Neuronal stem cell (in vitro differentiated cells): ENCODE results near the gene CYB5A.

Source experiments
- DNase-seq: peaks from one replicate; pipeline ENCODE4 v3.0.0-alpha.2; 2013; ENCODE audit warnings: low spot score
- H2AFZ ChIP-seq: one replicate; pipeline ENCODE4 v1.6.1; 2013; ENCODE audit warnings: mild to moderate bottlenecking, low read length, inconsistent platforms
- H2AK5ac ChIP-seq: 2 replicates; pipeline ENCODE4 v1.6.1; 2013; ENCODE audit warnings: low read depth, mild to moderate bottlenecking, inconsistent platforms, low read length, moderate library complexity, mixed read lengths
- H2BK120ac ChIP-seq: 2 replicates; pipeline ENCODE4 v1.6.1; 2013; ENCODE audit warnings: low read depth, mild to moderate bottlenecking, inconsistent platforms, low read length, moderate library complexity, mixed read lengths
- H2BK12ac ChIP-seq: one replicate; pipeline ENCODE4 v1.6.1; 2013; ENCODE audit warnings: low read length, inconsistent platforms
- H2BK15ac ChIP-seq: 2 replicates; pipeline ENCODE4 v1.6.1; 2013; ENCODE audit warnings: mild to moderate bottlenecking, low read length, inconsistent platforms, mixed read lengths
- H2BK5ac ChIP-seq: one replicate; pipeline ENCODE4 v1.6.1; 2013; ENCODE audit warnings: inconsistent platforms, mild to moderate bottlenecking, low read length, moderate library complexity
- H3K14ac ChIP-seq: one replicate; pipeline ENCODE4 v1.6.1; 2013; ENCODE audit warnings: low read length, inconsistent platforms
- H3K18ac ChIP-seq: 2 replicates; pipeline ENCODE4 v1.6.1; 2013; ENCODE audit warnings: low read length, inconsistent platforms
- H3K23ac ChIP-seq: 2 replicates; pipeline ENCODE4 v1.6.1; 2013; ENCODE audit warnings: low read depth, mild to moderate bottlenecking, mixed read lengths, low read length, inconsistent platforms; ENCODE audit not compliant: poor library complexity
- H3K27ac ChIP-seq: replicated peaks from 3 replicates; pipeline ENCODE4 v1.5.1; 2013; ENCODE audit warnings: low read length, inconsistent platforms
- H3K27me3 ChIP-seq, 3 experiments: 2 replicates each; pipeline ENCODE4 v1.6.1; 2013; ENCODE audit warnings: low read length in 3 of 3, mild to moderate bottlenecking in 2 of 3, inconsistent platforms in 1 of 3, low read depth in 1 of 3, mixed read lengths in 1 of 3, moderate library complexity in 1 of 3; ENCODE audit not compliant: control insufficient read depth in 3 of 3, insufficient read depth in 3 of 3
- H3K36me3 ChIP-seq, 2 donors: replicated peaks in 1 of 2; 2 replicates each; pipeline ENCODE4 v1.6.1; 2013; ENCODE audit warnings: low read length in 2 of 2; ENCODE audit not compliant: control insufficient read depth in 2 of 2, insufficient read depth in 2 of 2
- H3K4ac ChIP-seq: 2 replicates; pipeline ENCODE4 v1.6.1; 2013; ENCODE audit warnings: inconsistent platforms, mild to moderate bottlenecking, low read length, moderate library complexity
- H3K4me1 ChIP-seq, 2 donors: 1 replicate in 1 of 2; 2 replicates in 1 of 2; pipeline ENCODE4 v1.6.1; 2013; ENCODE audit warnings: low read length in 2 of 2, low read depth in 1 of 2; ENCODE audit not compliant: control insufficient read depth in 2 of 2, insufficient read depth in 1 of 2
- H3K4me2 ChIP-seq: one replicate; pipeline ENCODE4 v1.6.1; 2013; ENCODE audit warnings: mild to moderate bottlenecking, low read length, inconsistent platforms; ENCODE audit not compliant: insufficient read depth, poor library complexity, severe bottlenecking
- H3K4me3 ChIP-seq, 2 donors: 2 replicates each; pipeline ENCODE4 v1.5.1; 2013; ENCODE audit warnings: low read length in 2 of 2, mild to moderate bottlenecking in 2 of 2, inconsistent platforms in 1 of 2, moderate library complexity in 1 of 2
- H3K79me1 ChIP-seq: one replicate; pipeline ENCODE4 v1.6.1; 2013; ENCODE audit warnings: low read depth, mild to moderate bottlenecking, inconsistent platforms, low read length, moderate library complexity
- H3K9ac ChIP-seq: one replicate; pipeline ENCODE4 v1.6.1; 2013; ENCODE audit warnings: mild to moderate bottlenecking, low read depth, low read length, inconsistent platforms; ENCODE audit not compliant: poor library complexity
- H3K9me3 ChIP-seq, 2 donors: replicated peaks in 1 of 2; 2 replicates each; pipeline versions ENCODE3 to v1.6.1; 2013; ENCODE audit warnings: low read length in 2 of 2, mild to moderate bottlenecking in 2 of 2, inconsistent platforms in 1 of 2, low read depth in 1 of 2, mixed read lengths in 1 of 2, moderate library complexity in 1 of 2; ENCODE audit not compliant: control insufficient read depth in 2 of 2, insufficient read depth in 1 of 2
- H4K8ac ChIP-seq: one replicate; pipeline ENCODE4 v1.6.1; 2013; ENCODE audit warnings: low read depth, mild to moderate bottlenecking, inconsistent platforms, low read length, moderate library complexity
- H4K91ac ChIP-seq: one replicate; pipeline ENCODE4 v1.6.1; 2013; ENCODE audit warnings: low read length, low read depth, mild to moderate bottlenecking, inconsistent platforms; ENCODE audit not compliant: poor library complexity
- WGBS, 2 donors: extraction: QIAGEN DNeasy Blood & Tissue Kit; methylation state at CpG; one replicate each; pipeline ENCODE4 v1.1.7; 2013; ENCODE audit warnings: missing lambda C conversion rate in 2 of 2, mixed read lengths in 1 of 2; ENCODE audit not compliant: insufficient read length in 2 of 2, insufficient replicate concordance in 1 of 2; ENCODE audit errors: extremely low coverage in 2 of 2; 5-methylcytosine and 5-hydroxymethylcytosine counted together

CYB5A gene

DNA sequence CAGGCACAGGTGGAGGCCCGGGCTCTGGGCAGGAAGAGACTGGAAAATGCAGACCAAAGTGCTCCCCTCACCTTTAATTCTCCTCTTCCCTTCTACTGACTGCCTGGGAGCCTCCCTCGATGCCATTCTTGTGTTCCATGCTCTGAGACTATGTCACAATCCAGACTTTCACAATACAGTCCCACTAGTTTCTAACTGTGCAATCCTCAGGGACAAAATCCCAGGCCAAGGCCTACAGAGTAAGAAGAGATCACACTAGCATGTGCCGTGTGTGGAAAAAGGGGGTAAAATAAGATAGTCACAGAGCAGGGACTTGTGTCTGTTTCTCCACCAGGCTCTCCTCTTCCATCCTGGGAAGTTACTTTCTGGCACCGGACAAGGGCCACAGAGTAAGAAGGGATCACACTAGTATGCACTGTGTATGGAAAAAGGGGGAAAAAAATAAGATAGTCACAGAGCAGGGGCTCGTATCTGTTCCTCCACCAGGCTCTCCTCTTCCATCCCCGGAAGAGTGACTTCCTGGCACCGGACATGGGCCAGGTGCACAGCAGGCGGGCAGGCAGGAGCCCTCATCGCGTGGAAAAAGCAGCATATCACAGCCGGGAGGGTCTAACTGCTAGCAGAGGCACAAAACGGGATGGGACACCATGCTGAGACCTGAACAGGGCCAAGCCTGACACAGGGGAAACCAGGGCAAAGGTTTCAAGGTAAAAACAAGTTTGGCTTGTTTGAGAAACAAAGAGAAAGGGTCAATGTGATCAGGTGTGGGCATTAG lies 9.6 kb downstream of the CYB5A start:
- H3K14ac ChIP-seq, result no peak overlapping the region
- peak overlapping the region; percentile 29 for H2AK5ac ChIP-seq
- H3K4me1 ChIP-seq, result peaks cover 25 to 32% of the 10 kb centered on the region in 2 donors
- H2AFZ ChIP-seq, result no peak overlapping the region
- H3K4ac ChIP-seq, result no peak overlapping the region
- H4K8ac ChIP-seq, result no peak overlapping the region
- H3K23ac ChIP-seq, result no peak overlapping the region
- H3K27me3 ChIP-seq, result no peaks in the 10 kb centered on the region
- no peaks in the 10 kb centered on the region for H3K79me1 ChIP-seq
- H2BK15ac ChIP-seq, result no peak overlapping the region
- H3K4me3 ChIP-seq, result no peak overlapping the region
- H3K27ac ChIP-seq, result no peak overlapping the region
- H3K9ac ChIP-seq, result no peak overlapping the region
- H3K4me2 ChIP-seq, result no peak overlapping the region
- WGBS, 2 donors, result no CpG with 5 or more reads among the region's 12 CpGs
- no peak for DNase-seq
- H3K18ac ChIP-seq, result peak overlapping the region; percentile 5
- no peaks in the 10 kb centered on the region for H3K9me3 ChIP-seq
- no peak overlapping the region for H2BK5ac ChIP-seq
- H2BK12ac ChIP-seq, result no peak overlapping the region
- H2BK120ac ChIP-seq, result no peak overlapping the region
- H3K36me3 ChIP-seq, result no peaks in the 10 kb centered on the region
- H4K91ac ChIP-seq, result no peak overlapping the region

DNA sequence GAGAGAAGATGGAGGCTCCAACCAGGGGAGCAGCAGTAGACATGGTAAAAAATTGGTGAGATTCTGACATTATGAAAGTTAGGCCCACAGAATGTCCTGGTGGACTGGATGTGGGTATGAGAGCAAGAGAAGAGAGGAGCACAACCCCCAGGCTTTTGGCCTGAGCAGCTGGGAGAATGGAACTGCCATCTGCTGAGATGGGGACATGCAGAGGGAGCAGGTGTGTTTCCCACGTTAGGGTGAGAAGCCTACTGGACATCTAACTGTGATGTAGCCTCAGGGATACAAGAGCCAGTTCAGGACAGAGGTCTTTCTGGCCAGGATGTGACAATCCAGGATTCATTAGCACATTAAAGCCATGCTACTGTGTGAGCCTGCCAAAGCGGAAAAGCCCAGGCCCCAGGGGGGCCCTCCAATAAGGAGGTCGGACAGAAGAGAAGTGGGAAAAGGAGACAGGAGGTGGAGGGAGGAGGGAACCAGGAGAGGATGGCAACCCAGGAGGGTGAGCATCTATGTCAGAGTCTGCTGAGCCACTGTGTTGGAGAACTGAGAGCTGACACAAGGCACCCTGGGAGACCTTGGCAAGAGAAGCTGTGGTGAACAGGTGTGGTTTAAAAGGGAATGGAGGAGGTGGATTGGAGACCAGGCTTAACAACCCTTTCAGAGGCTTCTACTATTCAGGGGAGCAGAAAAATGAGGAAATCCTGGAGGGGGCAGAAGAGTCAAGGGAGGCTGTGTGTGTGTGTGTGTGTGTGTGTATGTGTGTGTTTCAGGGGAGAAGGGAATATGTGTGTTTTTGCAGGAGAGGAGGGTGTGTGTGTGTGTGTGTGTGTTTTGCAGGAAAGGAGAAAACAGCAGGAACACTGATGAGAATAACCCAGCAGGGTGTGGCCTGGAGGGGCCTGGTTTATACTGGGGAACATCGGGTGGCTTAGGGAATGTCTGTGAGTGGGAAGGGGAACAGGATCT lies 10.5 kb downstream of the CYB5A start:
- H3K27me3 ChIP-seq, result no peaks in the 10 kb centered on the region
- H4K8ac ChIP-seq, result no peak overlapping the region
- no peak overlapping the region for H2BK15ac ChIP-seq
- no peak overlapping the region for H3K9ac ChIP-seq
- H3K27ac ChIP-seq, result no peak overlapping the region
- DNase-seq, result no peak
- H3K79me1 ChIP-seq, result no peaks in the 10 kb centered on the region
- H3K4me1 ChIP-seq, result peaks cover 25 to 32% of the 10 kb centered on the region in 2 donors
- no peak overlapping the region for H3K18ac ChIP-seq
- H3K4me3 ChIP-seq, result no peak overlapping the region
- H3K4ac ChIP-seq, result no peak overlapping the region
- peak overlapping the region; percentile 29 for H2AK5ac ChIP-seq
- no peak overlapping the region for H2BK12ac ChIP-seq
- H2AFZ ChIP-seq, result no peak overlapping the region
- H3K14ac ChIP-seq, result no peak overlapping the region
- no peaks in the 10 kb centered on the region for H3K36me3 ChIP-seq
- H3K4me2 ChIP-seq, result no peak overlapping the region
- no peak overlapping the region for H2BK120ac ChIP-seq
- no peak overlapping the region for H2BK5ac ChIP-seq
- H3K9me3 ChIP-seq, result no peaks in the 10 kb centered on the region
- no peak overlapping the region for H3K23ac ChIP-seq
- WGBS, 2 donors, result no CpG with 5 or more reads among the region's 4 CpGs
- no peak overlapping the region for H4K91ac ChIP-seq

DNA sequence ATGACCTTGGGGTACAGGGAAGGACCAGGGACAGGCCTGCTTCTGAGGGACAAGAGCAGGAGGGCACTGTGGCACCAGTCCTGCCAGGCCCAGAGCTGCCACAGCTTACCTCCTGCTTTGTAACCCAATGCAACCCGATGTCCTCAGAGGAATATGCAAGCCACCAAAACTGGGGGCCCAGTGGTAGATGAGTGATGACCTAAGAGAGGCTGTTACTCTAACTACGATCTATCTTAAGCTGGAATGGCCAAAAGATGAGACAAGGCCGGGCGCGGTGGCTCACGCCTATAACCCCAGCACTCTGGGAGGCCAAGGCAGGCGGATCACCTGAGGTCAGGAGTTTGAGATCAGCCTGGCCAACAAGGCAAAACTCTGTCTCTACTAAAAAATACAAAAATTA lies 12.8 kb downstream of the CYB5A start:
- Histone ChIP-seq H3K18ac (no peak overlapping the region), H2BK5ac (no peak overlapping the region), H3K9ac (no peak overlapping the region), H3K4me3 (no peak overlapping the region), H4K8ac (no peak overlapping the region), H3K4ac (no peak overlapping the region), H3K14ac (no peak overlapping the region), H4K91ac (no peak overlapping the region), H3K9me3 (no peaks in the 10 kb centered on the region), H3K23ac (no peak overlapping the region), H2AK5ac (no peak overlapping the region), H3K36me3 (no peaks in the 10 kb centered on the region), H3K79me1 (no peaks in the 10 kb centered on the region), H3K4me2 (no peak overlapping the region), H2BK120ac (no peak overlapping the region), H2AFZ (no peak overlapping the region), H2BK12ac (no peak overlapping the region), H3K4me1 (peaks cover 14 to 25% of the 10 kb centered on the region in 2 donors), H2BK15ac (no peak overlapping the region), H3K27me3 (no peaks in the 10 kb centered on the region), H3K27ac (no peak overlapping the region)
- DNase-seq, result no peak
- WGBS, 2 donors, result no CpG with 5 or more reads among the region's 7 CpGs

DNA sequence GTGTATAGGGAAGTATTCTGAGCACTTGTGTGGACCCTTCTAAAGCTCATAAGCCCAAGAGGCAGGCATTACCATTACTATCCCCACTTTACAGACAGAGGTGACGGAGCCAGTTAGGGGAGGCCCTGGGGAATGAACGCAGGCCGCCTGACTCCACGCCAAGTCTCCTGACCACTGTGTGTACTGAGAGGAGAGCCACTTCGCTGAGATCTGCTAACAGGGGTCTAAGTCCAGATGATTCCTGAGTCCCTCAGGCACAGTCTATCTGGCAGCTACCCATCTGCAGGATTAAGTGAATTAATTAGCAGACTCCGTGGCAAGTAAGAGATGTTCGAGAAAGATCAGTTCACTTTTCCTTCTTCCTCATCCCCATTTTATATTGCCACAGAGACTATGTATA lies 13.7 kb downstream of the CYB5A start:
- Histone ChIP-seq H3K36me3 (no peaks in the 10 kb centered on the region), H3K27me3 (no peaks in the 10 kb centered on the region), H4K91ac (no peak overlapping the region), H3K23ac (no peak overlapping the region), H3K18ac (no peak overlapping the region), H3K4me1 (peaks cover 14 to 22% of the 10 kb centered on the region in 2 donors), H3K79me1 (no peaks in the 10 kb centered on the region), H2BK15ac (no peak overlapping the region), H2AFZ (no peak overlapping the region), H2BK120ac (no peak overlapping the region), H3K4ac (no peak overlapping the region), H3K27ac (no peak overlapping the region), H2BK12ac (no peak overlapping the region), H3K4me3 (no peak overlapping the region), H2AK5ac (no peak overlapping the region), H3K9ac (no peak overlapping the region), H3K9me3 (no peaks in the 10 kb centered on the region), H3K4me2 (no peak overlapping the region), H2BK5ac (no peak overlapping the region), H4K8ac (no peak overlapping the region), H3K14ac (no peak overlapping the region)
- DNase-seq, result no peak
- WGBS, 2 donors, result no CpG with 5 or more reads among the region's 7 CpGs
